ENCODE measurements around the gene SP110. TPM values are rescaled to one million over a fixed set of nuclear protein-coding genes. Genes with fewer than 3 reads are reported as not detected.
"Not testable (repeated sequence)": the region's sequence is repeated elsewhere in the genome, so short reads cannot be mapped to it uniquely, and the experiment has no call there.

Gene SP110
- polyA plus RNA-seq, 3 donors, result 17.4 to 26.7 (median 18.5) TPM

DNA sequence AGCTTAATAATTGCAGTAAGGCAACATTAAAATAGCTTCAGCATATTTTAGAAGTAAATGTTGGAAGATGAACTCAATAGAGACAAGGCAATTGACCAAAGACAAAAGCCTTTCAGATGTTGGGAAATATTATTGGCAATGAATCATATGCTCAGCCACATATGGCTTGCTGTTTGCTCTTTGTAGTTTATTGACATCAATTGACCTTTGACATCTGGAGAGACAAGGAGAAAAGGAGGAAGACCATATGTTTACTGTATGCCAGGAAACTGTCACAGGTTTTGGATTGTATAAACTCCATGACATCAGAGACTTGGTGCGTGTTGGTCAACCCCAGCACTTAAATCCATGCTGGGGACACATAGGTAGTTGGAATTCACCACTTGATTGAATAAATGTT is 90.4 kb downstream of the SP110 start:
- DNase-seq (ENCODE audit: low read depth in 3 of 3, low spot score in 2 of 3), result no peak

- no peak for DNase-seq (ENCODE audit: low read depth in 3 of 3, low spot score in 2 of 3)
Observed at GRCh38 chr2:230128623-230129342, 91.0 kb downstream of the SP110 start.

DNA sequence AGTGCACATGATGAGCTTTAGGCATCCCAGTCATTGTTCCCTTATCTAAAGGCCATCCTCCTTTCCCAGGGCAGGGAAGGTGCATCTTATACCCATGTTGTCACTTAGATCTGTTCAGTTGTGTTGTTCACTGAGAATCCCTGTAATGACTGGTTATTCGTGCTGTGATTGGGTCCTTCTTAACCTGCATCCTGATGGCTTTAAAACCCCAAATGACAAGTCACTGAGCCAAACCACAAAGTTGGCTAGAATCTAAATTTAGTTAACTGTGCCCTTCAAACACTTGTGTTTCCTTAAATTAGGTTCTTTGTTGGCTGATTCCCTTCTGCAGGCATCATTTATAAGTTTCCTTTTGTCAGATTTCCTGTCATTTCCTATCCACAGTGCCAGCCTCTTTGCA is 92.6 kb downstream of the SP110 start:
- no peak for DNase-seq (ENCODE audit: low read depth in 3 of 3, low spot score in 2 of 3)

DNA sequence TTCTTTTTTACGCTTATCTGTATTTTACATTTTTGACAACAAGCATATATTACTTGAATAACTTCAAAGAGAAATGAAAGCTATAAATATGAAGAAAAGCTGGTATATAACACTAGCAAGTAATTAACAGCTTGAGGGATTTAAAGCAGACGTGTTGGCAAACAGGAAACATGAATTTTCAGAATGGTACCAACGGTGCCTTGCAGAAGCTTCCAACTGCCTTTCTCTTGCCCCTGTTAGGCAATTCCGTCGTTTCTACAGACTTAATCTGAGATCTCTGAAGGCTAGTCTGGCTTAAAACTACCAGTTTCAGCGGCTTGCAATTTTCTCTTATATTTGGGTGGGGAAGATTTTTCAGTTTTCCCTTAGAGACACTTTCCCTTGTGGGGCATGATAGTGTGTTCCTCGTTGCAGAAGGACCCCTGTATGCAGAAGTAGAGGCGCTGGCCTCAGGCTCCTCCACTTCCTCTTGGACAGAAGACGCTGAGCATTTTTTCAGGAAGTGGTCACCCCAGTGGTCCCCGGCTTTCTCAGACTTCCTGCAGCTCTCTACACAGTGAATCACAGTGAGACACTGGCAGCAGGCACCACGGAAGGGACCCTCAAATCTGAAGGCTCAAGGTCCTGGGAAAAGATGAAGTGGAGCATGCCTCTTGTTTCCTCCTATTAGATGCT is 94.9 kb downstream of the SP110 start:
- DNase-seq (ENCODE audit: low read depth in 3 of 3, low spot score in 2 of 3), result no peak

- DNase-seq (ENCODE audit: low read depth in 3 of 3, low spot score in 2 of 3), result no peak
Observed at GRCh38 chr2:230124235-230124634, 95.5 kb downstream of the SP110 start.

- not testable (repeated sequence) for DNase-seq (ENCODE audit: low read depth in 3 of 3, low spot score in 2 of 3)
Observed at GRCh38 chr2:230120376-230120775, 99.4 kb downstream of the SP110 start.

GRCh38 chr2:230119827-230120226 is 100.0 kb downstream of the SP110 start:
- DNase-seq (ENCODE audit: low read depth in 3 of 3, low spot score in 2 of 3), result not testable (repeated sequence)

Other genes starting within 250 kb of the SP110 start
- 1 to 10 TPM; 5.0 to 8.2 (median 7.6) TPM for gene SLC16A14, start 151.1 kb downstream of the SP110 start, polyA plus RNA-seq (ENCODE audit: insufficient read length in 3 of 3)
- gene SP140, start 5.8 kb upstream of the SP110 start, polyA plus RNA-seq (ENCODE audit: insufficient read length in 3 of 3), result under 1 TPM; 0.68 to 0.97 (median 0.74) TPM
- gene SP140L, start 107.2 kb upstream of the SP110 start, polyA plus RNA-seq (ENCODE audit: insufficient read length in 3 of 3), result 10 to 100 TPM in 1 of 3 donors, 1 to 10 TPM in 2; 8.1 to 10.4 (median 8.5) TPM
- gene SP100, start 196.2 kb upstream of the SP110 start, polyA plus RNA-seq (ENCODE audit: insufficient read length in 3 of 3), result 10 to 100 TPM; 26.1 to 31.4 (median 26.7) TPM